ENCODE data around the gene ZNF473. TPM values are rescaled to one million over a fixed set of nuclear protein-coding genes. Genes with fewer than 3 reads are reported as not detected.
A peak's percentile ranks its signal among the peaks of the same experiment; 100 is the strongest.
"Not testable (repeated sequence)": the region's sequence is repeated elsewhere in the genome, so short reads cannot be mapped to it uniquely, and the experiment has no call there.

ZNF473 gene
- total RNA-seq, 1 experiment from 2014 or later = 6.8 TPM

GRCh38 chr19:50076581-50077355 is 51.0 kb downstream of the ZNF473 start:
- in situ Hi-C loops (cut with HindIII; ENCODE audit: low pct_unique_long_range_greater_than_20kb, low sequenced_read_pairs); DNase-seq (ENCODE audit: low read depth): not testable (repeated sequence)

- DNase-seq (ENCODE audit: low read depth); in situ Hi-C loops (cut with HindIII; ENCODE audit: low pct_unique_long_range_greater_than_20kb, low sequenced_read_pairs): not testable (repeated sequence)
These were observed 53.2 kb downstream of the ZNF473 start for GRCh38 chr19:50079014-50079413.

GRCh38 chr19:50084440-50084839 is 58.6 kb downstream of the ZNF473 start:
- DNase-seq (ENCODE audit: low read depth); in situ Hi-C loops (cut with HindIII; ENCODE audit: low pct_unique_long_range_greater_than_20kb, low sequenced_read_pairs): not testable (repeated sequence)

DNA sequence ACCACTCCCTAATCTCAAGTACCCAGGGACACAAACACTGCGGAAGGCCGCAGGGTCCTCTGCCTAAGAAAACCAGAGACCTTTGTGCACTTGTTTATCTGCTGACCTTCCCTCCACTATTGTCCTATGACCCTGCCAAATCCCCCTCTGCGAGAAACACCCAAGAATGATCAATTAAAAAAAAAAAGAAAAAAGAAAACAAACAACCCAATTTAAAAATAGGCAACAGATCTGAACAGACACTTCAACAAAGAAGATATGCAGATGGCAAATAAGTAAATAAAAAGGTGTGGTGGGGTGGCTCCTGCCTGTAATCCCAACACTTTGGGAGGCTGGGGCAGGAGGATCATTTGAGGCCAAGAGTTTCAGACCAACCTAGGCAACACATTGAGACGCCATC is 61.3 kb downstream of the ZNF473 start:
- DNase-seq (ENCODE audit: low read depth); in situ Hi-C loops (cut with HindIII; ENCODE audit: low pct_unique_long_range_greater_than_20kb, low sequenced_read_pairs): not testable (repeated sequence)

GRCh38 chr19:50090706-50091105 is 64.9 kb downstream of the ZNF473 start:
- peak; percentile 25 for DNase-seq (ENCODE audit: low read depth)
- in situ Hi-C loops (cut with HindIII; ENCODE audit: low pct_unique_long_range_greater_than_20kb, low sequenced_read_pairs) = not testable (repeated sequence)

GRCh38 chr19:50091786-50092185 is 66.0 kb downstream of the ZNF473 start:
- DNase-seq (ENCODE audit: low read depth); in situ Hi-C loops (cut with HindIII; ENCODE audit: low pct_unique_long_range_greater_than_20kb, low sequenced_read_pairs): not testable (repeated sequence)

GRCh38 chr19:50092597-50092996 is 66.8 kb downstream of the ZNF473 start:
- DNase-seq (ENCODE audit: low read depth); in situ Hi-C loops (cut with HindIII; ENCODE audit: low pct_unique_long_range_greater_than_20kb, low sequenced_read_pairs): not testable (repeated sequence)

- in situ Hi-C loops (cut with HindIII; ENCODE audit: low pct_unique_long_range_greater_than_20kb, low sequenced_read_pairs); DNase-seq (ENCODE audit: low read depth): not testable (repeated sequence)
These were observed 72.1 kb downstream of the ZNF473 start for GRCh38 chr19:50097884-50098283.

- DNase-seq (ENCODE audit: low read depth); in situ Hi-C loops (cut with HindIII; ENCODE audit: low pct_unique_long_range_greater_than_20kb, low sequenced_read_pairs): not testable (repeated sequence)
These were observed 73.1 kb downstream of the ZNF473 start for GRCh38 chr19:50098892-50099291.

- DNase-seq (ENCODE audit: low read depth); in situ Hi-C loops (cut with HindIII; ENCODE audit: low pct_unique_long_range_greater_than_20kb, low sequenced_read_pairs): not testable (repeated sequence)
These were observed 73.9 kb downstream of the ZNF473 start for GRCh38 chr19:50099696-50100095.

DNA sequence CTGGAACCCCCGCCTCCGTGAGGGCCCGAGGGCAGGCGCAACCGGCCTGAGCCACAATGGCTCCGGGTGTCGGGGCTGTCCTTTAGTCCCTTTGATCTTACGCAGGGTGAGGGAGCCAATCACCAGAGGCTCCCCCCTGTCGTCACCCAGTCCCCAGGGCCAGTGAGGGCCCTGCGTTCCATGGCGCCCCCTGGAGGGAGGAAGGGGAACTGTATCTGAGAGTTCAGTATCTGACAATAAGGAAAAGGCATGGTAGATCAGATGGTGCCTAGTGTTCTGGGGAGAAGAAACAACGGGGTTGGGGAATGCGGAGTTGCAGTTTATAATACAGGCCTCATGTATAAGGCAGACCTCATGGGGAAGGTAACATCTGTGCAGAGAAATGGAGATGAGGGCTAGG is 75.1 kb downstream of the ZNF473 start:
- in situ Hi-C loops (cut with HindIII; ENCODE audit: low pct_unique_long_range_greater_than_20kb, low sequenced_read_pairs); DNase-seq (ENCODE audit: low read depth): not testable (repeated sequence)

Other genes with a start within 250 kb of the ZNF473 start
- gene FUZ, start 212.7 kb upstream of the ZNF473 start, total RNA-seq (2014; rRNA removed; shearing (Covaris generic); ENCODE audit: low replicate concordance) = 50.1 and 84.7 TPM in 2 replicates
- gene MED25, start 207.7 kb upstream of the ZNF473 start, total RNA-seq (2014; rRNA removed; shearing (Covaris generic); ENCODE audit: low replicate concordance) = 27.0 and 34.7 TPM in 2 replicates
- 126 and 143 TPM in 2 replicates for gene PTOV1, start 174.8 kb upstream of the ZNF473 start, total RNA-seq (2014; rRNA removed; shearing (Covaris generic); ENCODE audit: low replicate concordance)
- 61.9 and 99.6 TPM in 2 replicates for gene PNKP, start 158.4 kb upstream of the ZNF473 start, total RNA-seq (2014; rRNA removed; shearing (Covaris generic); ENCODE audit: low replicate concordance)
- gene AKT1S1, start 148.7 kb upstream of the ZNF473 start, total RNA-seq (2014; rRNA removed; shearing (Covaris generic); ENCODE audit: low replicate concordance) = 8.0 and 12.9 TPM in 2 replicates
- 7.1 and 7.8 TPM in 2 replicates for gene TBC1D17, start 148.3 kb upstream of the ZNF473 start, total RNA-seq (2014; rRNA removed; shearing (Covaris generic); ENCODE audit: low replicate concordance)
- gene IL4I1, start 129.1 kb upstream of the ZNF473 start, total RNA-seq (2014; rRNA removed; shearing (Covaris generic); ENCODE audit: low replicate concordance) = 8.9 and 9.5 TPM in 2 replicates
- 9.6 TPM in 2 replicates for gene ATF5, start 96.8 kb upstream of the ZNF473 start, total RNA-seq (2014; rRNA removed; shearing (Covaris generic); ENCODE audit: low replicate concordance)
- 96.7 and 102 TPM in 2 replicates for gene NUP62, start 96.5 kb upstream of the ZNF473 start, total RNA-seq (2014; rRNA removed; shearing (Covaris generic); ENCODE audit: low replicate concordance)
- not detected in 2 replicates for gene SIGLEC11, start 64.8 kb upstream of the ZNF473 start, total RNA-seq (2014; rRNA removed; shearing (Covaris generic); ENCODE audit: low replicate concordance)
- gene VRK3, start 633 bp upstream of the ZNF473 start, total RNA-seq (2014; rRNA removed; shearing (Covaris generic); ENCODE audit: low replicate concordance) = 44.2 and 50.6 TPM in 2 replicates
- gene IZUMO2, start 137.3 kb downstream of the ZNF473 start, total RNA-seq (2014; rRNA removed; shearing (Covaris generic); ENCODE audit: low replicate concordance) = not detected in 2 replicates
- gene MYH14, start 177.6 kb downstream of the ZNF473 start, total RNA-seq (2014; rRNA removed; shearing (Covaris generic); ENCODE audit: low replicate concordance) = 19.6 and 21.7 TPM in 2 replicates